Measurements from ENCODE around the gene TCL1B. TPM values are rescaled to one million over a fixed set of nuclear protein-coding genes. Genes with fewer than 3 reads are reported as not detected.

TCL1B gene, protein sequence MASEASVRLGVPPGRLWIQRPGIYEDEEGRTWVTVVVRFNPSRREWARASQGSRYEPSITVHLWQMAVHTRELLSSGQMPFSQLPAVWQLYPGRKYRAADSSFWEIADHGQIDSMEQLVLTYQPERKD
- polyA plus RNA-seq (2013, experiment 1 of 2) = 4.9 TPM
- 5.2 TPM for polyA plus RNA-seq (2013, experiment 2 of 2)

DNA sequence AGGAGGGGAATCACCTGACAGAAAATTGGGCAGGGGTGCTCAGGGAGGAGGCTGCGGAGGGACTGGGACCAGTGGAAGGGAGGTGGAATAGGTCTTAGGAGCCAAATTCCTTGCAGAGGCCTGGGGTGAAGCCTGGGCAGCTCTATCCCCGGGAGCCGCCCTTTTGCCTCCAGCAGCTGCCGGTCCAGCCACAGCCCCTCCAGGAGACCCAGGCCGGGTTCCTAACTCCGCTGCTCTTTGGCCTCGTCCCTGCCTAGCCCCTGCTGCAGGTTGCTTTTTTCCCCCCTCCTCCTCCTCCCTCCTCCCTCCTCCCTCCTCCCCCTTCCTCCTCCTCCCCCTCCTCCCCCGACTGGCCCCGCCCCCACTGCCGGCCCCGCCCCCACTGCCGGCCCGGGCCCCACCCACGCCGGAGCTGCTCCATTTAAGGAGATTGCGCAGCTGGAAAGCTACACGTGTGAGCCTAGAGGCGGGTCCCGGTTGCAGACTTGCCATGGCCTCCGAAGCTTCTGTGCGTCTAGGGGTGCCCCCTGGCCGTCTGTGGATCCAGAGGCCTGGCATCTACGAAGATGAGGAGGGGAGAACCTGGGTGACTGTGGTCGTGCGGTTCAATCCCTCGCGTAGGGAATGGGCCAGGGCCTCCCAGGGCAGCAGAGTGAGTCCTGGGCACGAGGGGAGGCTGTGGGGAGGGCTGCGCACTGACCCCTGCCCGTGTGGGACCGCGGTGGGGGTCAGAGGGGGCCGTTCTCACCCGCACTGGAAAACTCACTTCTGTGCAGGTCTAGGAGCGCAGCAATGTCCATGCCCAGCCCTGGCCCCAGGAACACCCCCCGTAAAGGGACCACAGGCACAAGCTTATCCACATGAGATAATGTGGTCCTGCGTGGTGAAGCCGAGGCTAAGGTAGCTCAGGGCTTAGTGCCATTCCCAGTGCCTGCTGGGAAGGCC is at the start of gene TCL1B:
Gene TCL1B (plus strand): TSS at position 449 of the 945 bp plus-strand sequence. CDS start 42 bp downstream, at position 491.
- Histone ChIP-seq H3K27ac (ENCODE audit: low read depth, low read length) (no peak within 1 kb of the TSS), H3K9ac (ENCODE audit: low read length) (no peak within 1 kb of the TSS), H2BK120ac (ENCODE audit: low read depth, low read length) (no peak within 1 kb of the TSS), H4K5ac (ENCODE audit: low read length) (no peak within 1 kb of the TSS), H2BK5ac (ENCODE audit: low read length) (no peak within 1 kb of the TSS), H3K4me3 (ENCODE audit: low read length) (no peak within 1 kb of the TSS), H4K8ac (ENCODE audit: low read depth, low read length) (no peak within 1 kb of the TSS), H2BK15ac (replicated peaks; ENCODE audit: low read depth) (no peak within 1 kb of the TSS), H3K4me1 (ENCODE audit: control insufficient read depth, low read depth, low read length) (peaks cover 7% of the 10 kb centered on the region), H3K56ac (ENCODE audit: low read length) (peak within 1 kb of the TSS; percentile 53), H3K79me2 (ENCODE audit: control insufficient read depth, insufficient read depth, low read length) (no peaks in the 10 kb centered on the region), H3K4me2 (ENCODE audit: low read length) (no peak within 1 kb of the TSS), H3K36me3 (ENCODE audit: control insufficient read depth, insufficient read depth, low read length) (no peaks in the 10 kb centered on the region), H3K4ac (ENCODE audit: low read depth, low read length) (peak within 1 kb of the TSS; percentile 49), H3K27me3 (ENCODE audit: insufficient read depth, low read length, poor library complexity) (no peaks in the 10 kb centered on the region), H3K23ac (ENCODE audit: low read length) (no peak within 1 kb of the TSS), H3K18ac (ENCODE audit: low read length) (no peak within 1 kb of the TSS), H3K79me1 (ENCODE audit: low read length) (no peaks in the 10 kb centered on the region), H2AK5ac (ENCODE audit: low read length) (no peak within 1 kb of the TSS)
- no peak for DNase-seq
- no CpG with 5 or more reads among the region's 38 CpGs for WGBS (ENCODE audit: extremely low coverage, insufficient coverage, low lambda C conversion rate)

DNA sequence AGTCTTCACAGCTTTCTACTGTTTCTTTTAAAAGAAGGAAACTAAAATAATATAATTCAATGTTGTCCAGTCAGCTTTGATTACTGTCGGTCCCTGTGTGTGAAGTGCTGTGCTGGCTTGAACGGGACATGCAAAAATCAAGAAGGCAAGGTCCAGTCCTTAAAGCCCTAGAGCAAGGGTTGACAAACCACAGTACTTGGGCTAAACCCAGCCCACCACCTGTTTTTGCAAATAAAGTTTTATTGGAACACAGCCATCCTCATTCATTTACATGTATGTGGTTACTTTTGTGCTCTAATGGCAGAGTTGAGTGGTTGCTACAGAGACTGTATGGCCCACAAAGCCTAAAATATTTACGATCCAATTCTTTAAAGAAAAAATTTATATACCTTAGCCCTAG is 41.2 kb upstream of the TCL1B start:
- WGBS (ENCODE audit: extremely low coverage, insufficient coverage, low lambda C conversion rate) = no CpG with 5 or more reads among the region's 3 CpGs

DNA sequence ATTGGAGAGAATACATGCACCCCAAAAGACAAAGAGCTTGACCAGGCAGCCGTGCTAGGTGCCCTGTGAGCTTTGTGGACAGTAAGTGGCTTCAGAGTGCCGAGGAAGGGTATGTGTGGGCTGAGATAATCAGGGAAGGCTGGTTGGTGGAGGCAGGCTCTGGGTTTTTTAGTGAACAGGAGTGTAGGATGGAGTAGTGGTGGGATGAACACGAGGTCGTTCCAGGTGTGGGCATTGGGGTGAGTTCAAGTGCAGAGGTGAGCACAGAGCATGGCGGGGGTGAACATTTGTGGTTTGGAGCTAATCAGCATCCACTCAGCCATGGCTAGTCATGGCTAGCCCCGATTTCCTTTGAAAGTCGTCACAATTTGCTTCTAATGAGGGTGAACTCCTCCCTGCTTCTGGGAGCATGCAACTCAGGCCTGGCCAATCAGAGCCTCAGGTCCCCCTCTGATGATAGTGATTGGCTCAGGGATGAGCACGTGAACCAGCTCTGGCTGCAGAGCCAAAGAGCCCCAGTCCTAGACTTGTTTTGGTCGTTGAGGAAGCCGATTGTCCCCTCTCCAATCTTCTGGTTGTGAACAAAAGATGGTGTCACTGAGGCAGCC is 40.7 kb upstream of the TCL1B start:
- no peak overlapping the region for H4K8ac ChIP-seq (ENCODE audit: low read depth, low read length)
- WGBS (ENCODE audit: extremely low coverage, insufficient coverage, low lambda C conversion rate) = no CpG with 5 or more reads among the region's 10 CpGs
- no peaks in the 10 kb centered on the region for H3K79me1 ChIP-seq (ENCODE audit: low read length)
- no peak overlapping the region for H3K4me3 ChIP-seq (ENCODE audit: low read length)
- no peak overlapping the region for H3K9ac ChIP-seq (ENCODE audit: low read length)
- H3K36me3 ChIP-seq (ENCODE audit: control insufficient read depth, insufficient read depth, low read length) = no peaks in the 10 kb centered on the region
- no peak overlapping the region for H3K4me2 ChIP-seq (ENCODE audit: low read length)
- no peak overlapping the region for H3K56ac ChIP-seq (ENCODE audit: low read length)
- DNase-seq = no peak
- H3K18ac ChIP-seq (ENCODE audit: low read length) = no peak overlapping the region
- H3K4me1 ChIP-seq (ENCODE audit: control insufficient read depth, low read depth, low read length) = no peaks in the 10 kb centered on the region
- H2BK5ac ChIP-seq (ENCODE audit: low read length) = no peak overlapping the region
- H2BK120ac ChIP-seq (ENCODE audit: low read depth, low read length) = no peak overlapping the region
- no peak overlapping the region for H3K27ac ChIP-seq (ENCODE audit: low read depth, low read length)
- no peaks in the 10 kb centered on the region for H3K27me3 ChIP-seq (ENCODE audit: insufficient read depth, low read length, poor library complexity)
- H3K79me2 ChIP-seq (ENCODE audit: control insufficient read depth, insufficient read depth, low read length) = no peaks in the 10 kb centered on the region
- H2BK15ac ChIP-seq (replicated peaks; ENCODE audit: low read depth) = no peak overlapping the region
- H2AK5ac ChIP-seq (ENCODE audit: low read length) = no peak overlapping the region
- no peak overlapping the region for H4K5ac ChIP-seq (ENCODE audit: low read length)
- H3K23ac ChIP-seq (ENCODE audit: low read length) = no peak overlapping the region
- no peak overlapping the region for H3K4ac ChIP-seq (ENCODE audit: low read depth, low read length)

More for the DNA sequence above, 41.2 kb upstream of the TCL1B start:
- Histone ChIP-seq H2BK120ac (ENCODE audit: low read depth, low read length) (no peak overlapping the region), H2BK5ac (ENCODE audit: low read length) (no peak overlapping the region), H3K36me3 (ENCODE audit: control insufficient read depth, insufficient read depth, low read length) (no peaks in the 10 kb centered on the region), H3K27ac (ENCODE audit: low read depth, low read length) (no peak overlapping the region), H3K9ac (ENCODE audit: low read length) (no peak overlapping the region), H3K79me1 (ENCODE audit: low read length) (no peaks in the 10 kb centered on the region), H3K4ac (ENCODE audit: low read depth, low read length) (no peak overlapping the region), H2AK5ac (ENCODE audit: low read length) (no peak overlapping the region), H3K27me3 (ENCODE audit: insufficient read depth, low read length, poor library complexity) (no peaks in the 10 kb centered on the region), H2BK15ac (replicated peaks; ENCODE audit: low read depth) (no peak overlapping the region), H3K18ac (ENCODE audit: low read length) (no peak overlapping the region), H3K23ac (ENCODE audit: low read length) (no peak overlapping the region), H4K8ac (ENCODE audit: low read depth, low read length) (no peak overlapping the region), H3K4me2 (ENCODE audit: low read length) (no peak overlapping the region), H3K79me2 (ENCODE audit: control insufficient read depth, insufficient read depth, low read length) (no peaks in the 10 kb centered on the region), H4K5ac (ENCODE audit: low read length) (no peak overlapping the region), H3K4me3 (ENCODE audit: low read length) (no peak overlapping the region), H3K56ac (ENCODE audit: low read length) (no peak overlapping the region), H3K4me1 (ENCODE audit: control insufficient read depth, low read depth, low read length) (no peaks in the 10 kb centered on the region)
- DNase-seq = no peak

DNA sequence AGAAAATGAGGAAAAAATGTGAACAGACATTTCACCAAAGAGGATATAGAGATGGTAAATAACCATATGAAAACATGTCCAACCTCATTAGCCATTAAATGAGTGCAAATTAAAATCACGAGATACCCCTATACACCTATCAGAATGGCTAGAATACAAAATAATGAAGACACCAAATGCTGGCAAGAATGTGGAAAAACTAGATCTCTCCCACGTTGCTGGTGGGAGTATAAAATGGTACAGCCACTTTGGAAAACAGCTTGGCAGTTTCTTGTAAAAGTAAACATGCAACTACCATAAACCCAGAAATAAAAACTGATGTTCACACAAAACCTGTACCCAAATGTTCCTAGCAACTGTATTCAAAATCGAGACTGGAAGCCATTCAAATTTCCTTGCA is 38.3 kb upstream of the TCL1B start:
- Histone ChIP-seq H3K79me1 (ENCODE audit: low read length) (no peaks in the 10 kb centered on the region), H3K4me3 (ENCODE audit: low read length) (no peak overlapping the region), H3K27ac (ENCODE audit: low read depth, low read length) (no peak overlapping the region), H3K4me2 (ENCODE audit: low read length) (no peak overlapping the region), H2BK120ac (ENCODE audit: low read depth, low read length) (no peak overlapping the region), H2BK15ac (replicated peaks; ENCODE audit: low read depth) (no peak overlapping the region), H3K27me3 (ENCODE audit: insufficient read depth, low read length, poor library complexity) (no peaks in the 10 kb centered on the region), H2AK5ac (ENCODE audit: low read length) (no peak overlapping the region), H3K36me3 (ENCODE audit: control insufficient read depth, insufficient read depth, low read length) (no peaks in the 10 kb centered on the region), H4K8ac (ENCODE audit: low read depth, low read length) (no peak overlapping the region), H3K4ac (ENCODE audit: low read depth, low read length) (no peak overlapping the region), H3K23ac (ENCODE audit: low read length) (no peak overlapping the region), H3K56ac (ENCODE audit: low read length) (no peak overlapping the region), H3K4me1 (ENCODE audit: control insufficient read depth, low read depth, low read length) (no peaks in the 10 kb centered on the region), H4K5ac (ENCODE audit: low read length) (no peak overlapping the region), H2BK5ac (ENCODE audit: low read length) (no peak overlapping the region), H3K9ac (ENCODE audit: low read length) (no peak overlapping the region), H3K18ac (ENCODE audit: low read length) (no peak overlapping the region), H3K79me2 (ENCODE audit: control insufficient read depth, insufficient read depth, low read length) (no peaks in the 10 kb centered on the region)
- WGBS (ENCODE audit: extremely low coverage, insufficient coverage, low lambda C conversion rate) = no CpG with 5 or more reads among the region's 3 CpGs
- DNase-seq = no peak

DNA sequence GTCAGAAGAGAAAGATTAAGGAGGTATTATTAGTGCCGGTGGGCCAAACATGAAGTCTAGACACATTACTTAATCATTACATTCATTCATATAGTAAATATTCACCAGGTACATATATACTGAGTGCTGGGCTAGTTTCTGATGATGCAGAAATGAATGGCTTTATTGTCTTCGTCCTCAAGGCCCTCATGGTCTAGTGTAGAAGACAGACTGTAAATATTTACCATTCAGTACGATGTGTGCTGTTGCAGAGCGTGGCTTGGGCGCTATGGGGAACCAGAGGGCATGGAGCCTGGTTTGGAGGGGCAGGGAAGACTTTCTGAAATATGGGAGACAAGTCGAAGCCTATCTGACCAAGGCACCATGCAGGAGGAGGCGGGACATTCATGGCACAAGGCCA is 37.0 kb upstream of the TCL1B start:
- Histone ChIP-seq H4K5ac (ENCODE audit: low read length) (no peak overlapping the region), H3K9ac (ENCODE audit: low read length) (no peak overlapping the region), H2BK120ac (ENCODE audit: low read depth, low read length) (no peak overlapping the region), H3K79me2 (ENCODE audit: control insufficient read depth, insufficient read depth, low read length) (no peaks in the 10 kb centered on the region), H3K23ac (ENCODE audit: low read length) (no peak overlapping the region), H3K18ac (ENCODE audit: low read length) (no peak overlapping the region), H3K4me3 (ENCODE audit: low read length) (no peak overlapping the region), H2BK5ac (ENCODE audit: low read length) (no peak overlapping the region), H3K36me3 (ENCODE audit: control insufficient read depth, insufficient read depth, low read length) (no peaks in the 10 kb centered on the region), H3K4me1 (ENCODE audit: control insufficient read depth, low read depth, low read length) (no peaks in the 10 kb centered on the region), H2AK5ac (ENCODE audit: low read length) (no peak overlapping the region), H3K4me2 (ENCODE audit: low read length) (no peak overlapping the region), H2BK15ac (replicated peaks; ENCODE audit: low read depth) (no peak overlapping the region), H3K27me3 (ENCODE audit: insufficient read depth, low read length, poor library complexity) (no peaks in the 10 kb centered on the region), H3K79me1 (ENCODE audit: low read length) (no peaks in the 10 kb centered on the region), H3K4ac (ENCODE audit: low read depth, low read length) (no peak overlapping the region), H3K56ac (ENCODE audit: low read length) (no peak overlapping the region), H3K27ac (ENCODE audit: low read depth, low read length) (no peak overlapping the region), H4K8ac (ENCODE audit: low read depth, low read length) (no peak overlapping the region)
- no CpG with 5 or more reads among the region's 7 CpGs for WGBS (ENCODE audit: extremely low coverage, insufficient coverage, low lambda C conversion rate)
- DNase-seq = no peak
